GM18868 (cell line): Measurements from ENCODE around the gene MISFA.
A peak's percentile ranks its signal among the peaks of the same experiment; 100 is the strongest.
"Not testable (repeated sequence)": the region's sequence is repeated elsewhere in the genome, so short reads cannot be mapped to it uniquely, and the experiment has no call there.

Source experiments
- ATAC-seq: cut with Tn5 transposase; IDR thresholded peaks from one replicate; pipeline ENCODE4 v1.9.1; 2021; ENCODE audit warnings: mild to moderate bottlenecking, moderate library complexity; ENCODE audit not compliant: unreplicated experiment

Gene MISFA

DNA sequence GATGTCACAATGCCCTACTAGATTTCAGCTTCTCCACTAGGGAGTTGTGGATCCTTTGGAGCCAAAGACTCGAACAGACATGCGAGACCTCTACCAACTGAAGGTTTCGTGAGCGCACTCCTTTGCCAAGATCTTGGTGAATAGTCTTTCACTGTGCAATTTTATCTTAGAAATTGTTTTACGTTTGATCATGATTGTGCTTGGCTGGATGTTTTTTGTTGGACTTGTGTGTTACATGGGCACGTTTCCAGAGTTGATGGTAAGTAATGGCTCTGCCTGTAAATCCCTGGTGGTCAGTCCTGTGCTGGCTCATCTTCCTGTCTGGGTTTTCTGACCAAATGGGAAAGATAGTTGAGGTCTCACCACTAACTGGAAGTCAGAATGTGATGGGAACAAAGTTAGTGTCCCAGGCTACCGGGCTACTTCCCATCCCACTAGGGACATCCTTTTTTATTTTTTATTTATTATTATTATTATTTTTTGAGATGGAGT, at the start of gene MISFA:
Gene MISFA (plus strand): TSS at position 51 of the 492 bp plus-strand sequence. CDS start 140 bp downstream, at position 191.
- no peak for ATAC-seq

DNA sequence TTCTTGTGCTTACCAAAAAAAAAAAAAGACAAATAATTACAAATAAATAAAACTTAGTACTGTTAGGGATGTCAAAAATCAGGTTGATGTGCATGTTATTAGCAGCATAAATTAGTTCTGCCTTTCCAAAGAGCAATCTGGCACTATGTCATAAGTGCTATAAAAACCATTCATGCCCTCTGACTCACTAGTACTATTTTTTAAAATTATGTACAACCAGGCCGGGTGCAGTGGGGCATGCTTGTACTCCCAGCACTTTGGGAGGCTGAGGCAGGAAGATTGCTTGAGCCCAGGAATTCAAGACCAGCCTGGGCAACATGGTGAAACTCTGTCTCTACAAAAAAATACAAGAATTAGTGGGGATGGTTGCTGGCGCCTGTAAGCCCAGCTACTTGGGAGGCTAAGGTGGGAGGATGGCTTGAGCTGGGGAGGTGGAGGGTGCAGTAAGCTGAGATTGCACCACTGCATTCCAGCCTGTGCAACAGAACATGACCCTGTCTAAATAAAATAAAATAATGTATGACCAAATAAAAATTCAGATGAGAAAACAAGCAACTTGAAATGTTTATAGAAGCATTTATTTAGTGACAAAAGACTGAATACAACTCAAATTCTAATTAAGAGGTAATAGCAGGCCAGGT, 36.4 kb upstream of the MISFA start:
- no peak for ATAC-seq

DNA sequence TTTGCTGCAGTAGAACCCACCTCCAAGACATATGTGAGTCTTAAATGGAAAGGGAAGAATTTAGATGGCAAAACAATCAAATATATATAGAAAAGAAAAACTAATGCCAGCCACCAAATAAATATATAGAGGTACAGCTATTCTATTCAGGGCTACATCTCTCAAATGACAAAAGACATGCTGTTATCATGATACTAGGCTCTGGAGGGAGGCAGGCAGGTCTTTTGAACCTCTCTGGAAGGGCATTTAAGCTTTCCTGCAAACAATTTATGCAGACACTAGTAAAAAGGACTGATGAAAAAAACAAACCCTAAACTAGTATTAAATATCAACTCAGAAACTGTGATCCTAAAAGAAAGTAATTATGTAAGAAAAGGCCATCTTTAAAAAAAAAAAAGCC, 35.4 kb upstream of the MISFA start:
- no peak for ATAC-seq

DNA sequence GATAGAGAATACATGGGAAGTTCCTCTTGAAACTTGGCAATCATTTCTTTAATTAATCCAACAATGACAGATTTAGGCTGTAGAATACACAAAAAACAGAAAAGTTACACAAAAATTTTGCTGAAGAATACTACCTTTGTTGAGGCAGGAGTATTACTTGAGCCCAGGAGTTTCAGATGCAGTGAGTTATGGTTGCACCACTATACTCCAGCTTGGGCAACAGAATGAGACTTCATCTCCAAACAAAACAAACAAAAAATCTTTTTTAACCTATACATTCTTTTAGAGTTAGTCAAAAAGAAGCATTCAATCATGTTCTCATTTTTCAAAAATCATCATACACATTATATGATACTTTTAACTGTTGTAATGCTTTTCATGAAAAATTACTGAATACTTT, 33.2 kb upstream of the MISFA start:
- no peak for ATAC-seq

DNA sequence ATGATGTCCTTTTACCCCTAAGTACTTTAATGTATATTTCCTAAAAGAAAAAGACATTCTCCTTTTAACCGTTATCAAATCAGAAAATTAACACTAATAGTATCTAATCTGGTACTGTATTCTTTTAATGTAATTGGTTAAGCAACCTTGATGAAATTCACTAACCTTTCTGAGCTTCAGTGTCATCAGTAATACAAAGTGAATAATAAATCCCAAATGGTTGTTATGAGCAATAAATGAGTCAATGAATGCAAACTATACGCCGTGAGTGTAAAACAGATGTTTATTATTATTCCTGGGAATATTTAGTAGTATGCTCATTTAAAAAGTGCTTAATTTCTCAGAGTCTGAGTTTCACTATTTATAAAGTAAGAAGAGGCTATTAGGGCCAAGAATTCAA, 32.5 kb upstream of the MISFA start:
- ATAC-seq, result no peak

DNA sequence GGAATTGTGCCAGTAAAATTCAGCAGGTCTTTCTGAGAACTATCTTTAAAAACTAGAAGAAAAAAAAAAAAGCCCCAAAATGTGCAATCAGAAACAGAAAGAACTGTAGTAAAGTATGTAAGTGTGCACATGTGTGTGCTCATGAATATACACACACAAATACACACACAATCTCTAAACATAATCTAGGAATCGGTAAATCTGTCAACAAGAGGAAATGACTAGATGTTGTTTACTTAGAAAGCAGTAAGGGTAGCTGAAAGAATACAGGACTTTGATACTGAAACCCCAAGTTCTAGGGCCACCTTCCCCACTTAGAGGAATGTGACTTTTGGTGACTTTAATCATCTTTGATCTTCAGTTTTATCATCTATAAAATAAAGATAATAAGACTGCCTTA, 24.2 kb upstream of the MISFA start:
- no peak for ATAC-seq

DNA sequence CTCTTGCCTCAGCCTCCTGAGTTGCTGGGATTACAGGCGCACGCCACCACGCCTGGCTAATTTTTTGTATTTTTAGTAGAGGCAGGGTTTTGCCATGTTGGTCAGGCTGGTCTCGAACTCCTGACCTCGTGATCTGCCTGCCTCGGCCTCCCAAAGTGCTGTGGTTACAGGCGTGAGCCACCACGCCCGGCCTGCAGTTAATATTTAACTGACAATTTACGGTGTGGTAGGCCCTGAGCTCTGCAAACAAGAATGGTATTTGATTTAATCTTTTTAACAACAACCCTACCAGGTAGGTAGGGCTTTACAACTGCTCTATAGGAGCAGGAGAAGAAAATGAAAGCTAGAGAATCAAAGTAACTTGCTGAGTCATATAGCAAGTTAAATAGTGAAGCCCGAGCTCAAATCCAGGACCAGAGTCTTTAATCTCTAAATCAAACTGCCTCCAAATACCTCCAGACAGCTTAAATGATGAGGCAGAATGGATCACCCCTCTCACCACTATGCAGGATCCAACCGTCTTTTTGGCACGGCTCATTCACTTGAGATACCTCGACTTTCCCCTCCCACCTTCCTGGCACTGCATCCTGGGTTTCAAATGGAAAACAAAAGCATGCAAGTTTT, 20.5 kb upstream of the MISFA start:
- ATAC-seq, result peak; percentile 84

DNA sequence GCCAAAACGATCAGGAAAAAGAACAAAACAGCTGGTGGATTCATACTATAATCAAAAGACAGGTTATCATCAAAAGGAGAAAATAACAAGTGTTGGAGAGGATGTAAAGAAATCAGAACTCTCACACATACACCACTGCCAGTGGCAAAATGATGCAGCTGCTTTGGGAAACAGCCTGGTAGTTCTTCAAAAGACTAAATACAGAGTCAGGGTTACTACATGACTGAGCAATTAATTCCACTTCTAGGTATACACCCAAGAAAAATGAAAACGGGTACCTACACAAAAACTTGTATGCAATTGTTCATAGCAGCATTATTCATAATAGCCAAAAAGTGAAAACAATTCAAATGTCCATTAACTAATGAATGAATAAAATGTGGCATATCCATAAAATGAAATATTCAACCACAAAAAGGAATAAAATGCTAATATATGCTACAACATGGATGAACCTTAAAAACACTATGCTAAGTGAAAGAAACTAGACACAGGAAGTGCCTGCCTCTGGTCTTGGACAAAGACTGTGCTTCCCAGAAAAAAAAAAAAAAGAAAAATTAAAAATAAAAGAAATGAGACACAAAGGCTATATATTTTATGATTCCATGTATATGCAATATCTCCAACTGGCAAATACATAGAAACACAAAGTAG, 19.3 kb upstream of the MISFA start:
- no peak for ATAC-seq

DNA sequence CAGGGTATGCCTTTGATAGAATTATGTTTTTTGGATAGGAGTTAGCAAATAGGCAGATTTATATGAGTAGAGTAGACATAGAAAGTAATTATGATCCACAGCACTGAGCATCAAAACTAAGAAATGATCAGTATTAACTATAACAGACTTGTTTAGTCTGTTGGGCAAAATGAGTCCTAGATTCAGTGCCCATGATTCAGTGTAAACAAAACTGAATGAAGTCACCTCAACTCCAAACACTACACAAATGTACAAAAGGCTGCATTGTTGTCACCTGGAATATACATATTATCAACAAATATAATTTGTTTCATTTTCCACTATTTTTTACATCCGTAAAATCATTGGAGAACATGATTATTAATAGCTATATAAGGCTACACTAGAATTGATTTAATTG, 17.8 kb upstream of the MISFA start:
- ATAC-seq, result no peak

DNA sequence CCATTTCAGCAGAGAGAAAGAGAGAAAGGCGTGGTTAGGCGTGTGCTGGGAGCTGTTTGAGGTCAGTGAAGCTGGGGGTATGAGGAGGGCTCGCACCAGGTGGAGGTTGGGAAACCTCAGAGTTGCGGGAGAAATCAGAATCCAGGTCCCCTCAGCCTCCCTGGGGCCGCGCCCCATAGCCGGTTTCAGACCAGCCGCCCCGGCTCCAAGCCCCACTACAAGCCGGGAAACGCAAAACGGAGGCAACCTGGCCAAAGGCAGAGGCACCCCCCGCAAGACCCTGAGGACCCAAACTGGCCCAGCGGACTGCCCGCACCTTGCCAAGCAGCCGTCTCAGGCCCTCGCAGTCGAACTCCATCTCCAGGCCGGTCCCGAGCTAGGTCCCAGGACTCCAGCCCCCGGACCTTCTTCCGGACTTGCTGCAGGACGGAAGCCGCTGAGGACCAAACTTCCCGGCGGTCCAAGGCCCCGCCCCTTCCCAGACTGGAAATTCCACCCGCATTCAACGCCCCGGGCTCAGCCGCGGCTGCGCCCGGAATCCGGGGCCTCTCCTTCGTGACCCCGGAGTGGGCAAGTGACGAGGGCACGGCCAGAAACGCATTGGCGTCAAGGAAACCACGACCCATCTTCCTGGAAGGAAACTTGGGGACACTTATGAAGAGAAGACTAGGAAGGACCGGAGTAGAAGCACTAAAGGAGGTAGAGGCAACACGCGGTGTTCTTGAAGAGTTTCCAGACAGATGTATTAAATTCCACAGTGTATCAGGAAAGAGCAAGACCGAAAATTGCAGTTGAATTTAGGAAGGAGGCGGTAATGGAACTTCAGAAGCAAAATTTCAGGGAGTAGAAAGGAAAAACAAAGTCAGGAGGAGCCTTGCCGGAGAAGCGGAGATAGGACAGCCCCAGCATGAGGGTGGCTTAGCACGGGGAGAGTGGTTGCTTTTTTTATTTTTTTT, 11.0 kb upstream of the MISFA start, which contains the start of gene UEVLD:
Gene UEVLD (minus strand): TSS at position 438 of the 956 bp plus-strand sequence. CDS start 80 bp downstream, at position 358.
- peak; percentile 69 for ATAC-seq

DNA sequence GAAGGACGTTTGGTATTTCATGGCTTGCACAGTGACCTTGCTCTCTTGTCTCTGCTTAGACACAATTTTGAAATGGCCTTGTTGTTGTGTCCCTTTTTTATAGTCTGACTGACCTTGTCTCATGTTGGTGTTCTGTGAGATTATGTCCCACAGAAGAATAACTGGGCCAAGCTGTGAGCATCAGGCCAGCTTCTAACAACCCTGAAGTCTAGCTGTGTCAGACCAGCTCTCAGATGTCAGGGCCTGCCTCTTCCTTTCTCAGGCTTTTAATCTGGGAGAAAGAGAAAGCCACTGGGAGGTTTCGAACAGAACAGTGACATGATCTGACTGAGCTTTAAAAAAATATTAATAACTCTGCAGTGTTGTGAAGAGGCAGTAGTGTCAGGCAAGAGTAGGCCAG, 9.0 kb upstream of the MISFA start:
- ATAC-seq, result no peak

DNA sequence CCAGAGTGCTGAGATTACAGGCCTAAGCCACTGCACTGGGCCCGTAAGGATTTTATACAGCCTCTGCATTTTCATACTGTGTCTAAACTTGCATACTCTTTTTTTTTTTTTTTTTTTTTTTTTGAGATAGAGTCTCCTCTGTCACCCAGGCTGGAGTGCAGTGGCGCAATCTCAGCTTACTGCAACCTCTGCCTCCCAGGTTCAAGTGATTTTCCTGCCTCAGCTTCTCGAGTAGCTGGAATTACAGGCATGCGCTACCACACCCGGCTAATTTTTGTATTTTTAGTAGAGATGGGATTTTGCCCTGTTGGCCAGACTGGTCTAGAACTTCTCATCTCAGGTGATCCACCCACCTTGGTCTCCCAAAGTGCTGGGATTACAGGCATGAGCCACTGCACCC, 5.5 kb upstream of the MISFA start:
- ATAC-seq, result not testable (repeated sequence)

DNA sequence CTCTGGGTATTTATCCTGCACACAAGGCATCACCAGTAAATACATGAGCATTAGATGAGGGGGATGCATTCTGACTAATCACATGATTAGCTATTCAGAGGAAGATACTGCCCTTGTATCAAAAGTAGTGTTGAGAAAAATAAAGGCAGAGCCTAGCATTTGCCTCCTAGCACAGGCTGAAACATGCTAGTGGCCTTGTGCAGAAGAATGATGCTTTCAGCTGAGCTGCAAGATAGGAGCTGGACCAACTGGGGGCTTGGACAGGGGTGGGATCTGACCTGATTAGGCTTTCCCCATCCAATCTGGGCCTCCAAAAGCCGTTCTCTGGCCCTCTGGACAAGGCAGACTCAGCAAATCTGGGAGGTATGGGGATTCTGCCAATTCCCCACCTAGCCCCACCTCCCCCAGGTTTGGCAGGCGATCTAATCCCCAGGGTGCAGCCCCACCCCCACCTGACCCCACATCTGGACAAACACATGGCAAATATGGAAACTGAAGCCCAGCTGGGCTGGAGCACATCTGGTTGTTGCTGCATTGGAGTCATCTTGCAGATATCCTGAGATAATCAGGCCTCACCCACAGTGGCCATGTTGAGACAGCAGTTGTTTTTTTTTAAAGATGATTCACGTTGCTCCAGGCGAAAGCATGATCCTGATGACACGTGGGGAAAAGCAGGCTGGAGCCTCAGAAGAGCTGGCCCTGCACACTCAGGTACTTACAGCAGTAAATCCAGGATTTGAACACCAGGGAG, 4.4 kb upstream of the MISFA start:
- ATAC-seq, result no peak

DNA sequence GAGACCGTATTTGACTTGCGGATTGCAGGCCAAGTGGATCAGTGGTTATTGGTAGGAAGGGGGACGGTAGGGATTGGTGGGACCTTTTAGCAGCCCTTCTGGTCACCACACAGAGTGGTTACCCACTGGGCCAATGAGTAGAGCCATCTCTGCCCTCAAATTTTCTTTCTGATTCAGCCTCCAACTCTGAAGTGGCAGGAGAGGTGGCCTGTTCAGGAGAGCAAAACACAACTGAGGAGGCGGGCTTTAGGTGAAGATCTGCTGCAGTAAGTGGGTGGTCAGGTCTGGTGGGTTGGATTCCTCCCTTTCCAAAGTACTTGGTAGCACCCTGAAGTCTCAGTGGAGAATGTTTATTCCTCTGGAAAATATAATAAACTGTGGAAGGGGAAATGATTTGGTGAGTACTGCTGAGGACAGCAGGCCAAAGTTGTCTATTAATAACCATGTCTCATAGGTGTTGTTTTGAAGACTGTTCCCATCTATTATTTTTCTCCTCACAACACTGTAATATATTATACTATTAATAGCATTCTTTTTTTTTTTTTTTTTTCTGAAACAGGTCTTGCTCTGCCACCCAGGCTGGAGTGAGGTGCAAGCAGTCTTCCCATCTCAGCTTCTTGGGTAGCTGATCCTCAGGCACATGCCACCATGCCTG, 1.5 kb downstream of the MISFA start:
- no peak for ATAC-seq

DNA sequence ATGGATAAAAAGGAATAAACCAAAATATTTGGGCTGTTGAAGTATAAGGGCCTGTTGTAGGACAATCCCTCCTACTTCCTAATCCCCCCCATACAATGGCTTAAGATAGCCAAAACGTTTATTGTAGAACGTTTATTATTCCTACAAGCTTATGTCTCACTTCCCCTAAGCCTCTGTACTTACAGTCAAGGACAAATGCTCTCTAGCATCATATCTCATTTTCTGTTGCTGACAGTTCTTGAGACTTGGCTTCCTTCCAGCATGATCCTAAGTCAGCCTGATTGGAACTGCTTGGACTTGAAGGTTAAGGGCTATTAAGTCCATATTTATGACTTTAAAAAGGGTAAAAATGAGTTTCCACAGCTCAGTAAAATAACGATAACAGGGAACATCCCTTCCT, 8.8 kb downstream of the MISFA start:
- ATAC-seq, result no peak

DNA sequence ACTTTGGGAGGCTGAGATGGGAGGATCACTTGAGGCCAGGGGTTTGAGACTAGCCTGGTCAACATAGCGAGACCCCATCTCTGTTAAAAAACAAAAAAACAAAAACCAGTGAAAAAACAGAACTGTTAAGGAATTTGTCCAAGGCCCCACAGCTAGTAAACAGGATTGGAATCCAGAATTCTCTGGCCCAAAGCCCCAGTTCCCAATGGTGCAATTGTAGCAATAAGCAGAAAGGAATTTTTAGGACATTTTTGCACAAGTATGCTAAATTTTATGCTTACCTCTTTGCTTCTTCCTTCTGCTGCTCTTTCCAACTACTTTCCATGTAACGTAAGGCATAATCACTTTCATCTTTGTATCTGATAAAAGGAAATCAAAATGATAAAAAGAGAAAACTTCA, 11.6 kb downstream of the MISFA start:
- ATAC-seq, result no peak

DNA sequence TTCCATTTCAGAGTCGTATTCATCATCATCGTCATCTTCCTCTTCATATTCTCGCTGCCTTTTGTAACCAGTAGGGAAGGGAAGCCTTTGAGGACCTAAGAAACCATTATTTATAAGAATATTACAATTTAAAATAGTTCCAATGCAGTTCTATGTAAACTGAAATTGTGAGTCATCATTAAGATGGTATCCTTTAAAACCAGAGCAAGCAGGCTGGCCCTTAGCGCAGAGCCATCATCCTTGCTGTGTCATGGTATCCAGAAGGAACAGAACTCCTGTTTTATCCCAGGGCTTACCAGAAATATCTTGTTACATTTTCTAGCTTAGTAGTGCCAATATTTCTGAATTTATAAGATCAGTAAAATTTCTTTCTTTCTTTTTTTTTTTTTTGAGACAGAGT, 12.8 kb downstream of the MISFA start:
- no peak for ATAC-seq

DNA sequence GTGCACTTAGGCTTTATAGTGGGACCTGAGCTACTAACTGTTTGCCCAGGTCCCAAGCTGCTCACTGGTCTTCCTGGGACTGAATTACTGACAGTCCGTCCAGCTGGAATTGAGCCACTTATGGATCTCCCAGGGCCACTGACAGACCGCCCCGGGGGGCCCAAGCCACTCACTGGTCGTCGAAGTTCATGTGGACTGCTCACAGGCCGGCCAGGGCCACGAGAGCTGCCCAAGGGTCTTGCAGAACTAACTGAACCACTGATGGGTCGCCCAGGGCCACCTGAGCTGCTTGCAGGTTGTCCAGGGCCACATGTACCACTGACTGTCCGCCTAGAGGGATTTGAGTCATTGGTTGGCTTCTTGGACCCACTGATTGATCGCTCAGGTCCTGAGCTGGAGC, 15.1 kb downstream of the MISFA start:
- ATAC-seq, result no peak

DNA sequence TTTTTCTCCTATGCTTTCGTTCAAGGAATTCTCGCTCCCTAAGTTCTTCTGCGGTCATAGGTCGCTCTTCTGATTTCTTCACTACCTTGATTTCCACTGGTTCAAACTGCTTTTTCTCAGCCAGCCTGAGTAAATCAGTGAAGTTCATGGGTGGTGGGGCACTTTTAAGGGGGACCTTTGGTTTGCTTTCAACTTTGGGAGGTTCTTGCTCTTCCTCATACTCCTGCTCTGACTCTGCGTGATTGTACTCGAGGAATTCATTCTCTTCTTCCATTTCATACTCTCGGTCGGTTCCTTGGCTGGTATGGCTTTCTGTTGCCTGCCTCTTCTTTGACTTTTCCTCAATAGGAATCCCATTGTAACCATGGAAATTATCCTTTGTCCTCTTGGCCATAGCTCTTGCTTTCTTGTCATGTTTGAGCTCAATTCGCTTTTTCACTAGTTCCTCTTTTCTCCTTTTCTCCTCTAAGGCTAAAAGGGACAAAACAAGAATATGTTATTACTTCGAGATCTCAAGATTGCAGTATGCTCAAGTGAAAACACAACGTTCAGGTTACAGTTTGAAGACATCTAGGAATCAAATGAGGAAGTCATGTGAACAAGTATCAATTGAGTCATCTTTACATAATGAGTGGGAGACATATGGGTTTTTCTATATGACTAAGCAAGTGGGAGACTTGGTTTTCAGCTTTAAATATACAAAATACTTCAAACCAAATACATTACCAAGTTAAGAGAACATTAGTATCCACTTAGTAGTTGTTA, 16.2 kb downstream of the MISFA start:
- ATAC-seq, result peak; percentile 95
